Ascending aorta (tissue), 2 donors: ENCODE data around the gene OLFM2. TPM values are rescaled to one million over a fixed set of nuclear protein-coding genes. Genes with fewer than 3 reads are reported as not detected.

Experiments
- DNase-seq, 2 donors: peaks; one replicate each; pipeline ENCODE4 v3.0.0-alpha.2; 2019; ENCODE audit warnings: low spot score in 2 of 2
- H3K27ac ChIP-seq, 2 donors: fragments of 200-600 bp; sonication (generic); one replicate each; pipeline ENCODE4 v1.5.1; 2016 to 2017; ENCODE audit warnings: mild to moderate bottlenecking in 1 of 2
- H3K27me3 ChIP-seq: fragments of 200-600 bp; sonication (generic); one replicate; pipeline ENCODE4 v1.5.1; 2017
- H3K36me3 ChIP-seq, 2 donors: fragments of 200-600 bp; sonication (generic); one replicate each; pipeline ENCODE4 v1.5.1; 2016
- H3K4me1 ChIP-seq, 2 donors: fragments of 200-600 bp; sonication (generic); one replicate each; pipeline ENCODE4 v1.5.1; 2016 to 2017; ENCODE audit warnings: mild to moderate bottlenecking in 1 of 2
- H3K4me3 ChIP-seq, 2 donors: fragments of 200-600 bp; sonication (generic); one replicate each; pipeline ENCODE4 v1.5.1; 2016 to 2017; ENCODE audit warnings: mild to moderate bottlenecking in 1 of 2
- H3K9me3 ChIP-seq, 2 donors: fragments of 200-600 bp; sonication (generic); one replicate each; pipeline ENCODE4 v1.5.1; 2016
- CTCF ChIP-seq, 3 experiments: fragments of 200-600 bp in 2 of 3; fragments of 450-650 bp in 1 of 3; sonication (generic) in 2 of 3; IDR thresholded peaks; one replicate each; pipeline ENCODE4 v1.5.1; 2016 to 2019; ENCODE audit warnings: antibody characterized with exemption in 3 of 3, mild to moderate bottlenecking in 1 of 3, moderate library complexity in 1 of 3
- intact Hi-C: fragments of 100-400 bp; cut with DNase I; formaldehyde crosslinking; loops from one replicate; pipeline ENCODE4 v1.15.1; 2023
- total RNA-seq: library from RNA; depleted of rRNA; stranded (reverse); fragments of >200 nt; gene quantifications from one replicate; pipeline ENCODE4 v1.1.0, GENCODE V29; 2016

Gene OLFM2
- total RNA-seq, 1 donor from 2014 or later, result 0.96 TPM

GRCh38 chr19:9969688-9969975 is 33.3 kb upstream of the OLFM2 start:
- H3K4me3 ChIP-seq, result no peak overlapping the region
- no peak overlapping the region for H3K27ac ChIP-seq
- no peaks in the 10 kb centered on the region for H3K9me3 ChIP-seq
- no peaks in the 10 kb centered on the region for H3K27me3 ChIP-seq
- TF ChIP-seq CTCF (IDR thresholded peaks at IDR 0.05), result no peak
- no peaks in the 10 kb centered on the region for H3K4me1 ChIP-seq
- intact Hi-C loops, result no loop called here
- H3K36me3 ChIP-seq, result no peaks in the 10 kb centered on the region
- DNase-seq, result no peak

GRCh38 chr19:9968820-9969687 is 32.7 kb upstream of the OLFM2 start:
- H3K9me3 ChIP-seq, result no peaks in the 10 kb centered on the region
- intact Hi-C loops, result no loop called here
- TF ChIP-seq CTCF (IDR thresholded peaks at IDR 0.05), result no peak
- H3K27ac ChIP-seq, result no peak overlapping the region
- H3K27me3 ChIP-seq, result no peaks in the 10 kb centered on the region
- no peaks in the 10 kb centered on the region for H3K36me3 ChIP-seq
- H3K4me1 ChIP-seq, result no peaks in the 10 kb centered on the region
- no peak for DNase-seq
- no peak overlapping the region for H3K4me3 ChIP-seq

- no peak for TF ChIP-seq CTCF (IDR thresholded peaks at IDR 0.05)
- intact Hi-C loops, result no loop called here
- H3K4me3 ChIP-seq, result no peak overlapping the region
- DNase-seq, result no peak
- no peaks in the 10 kb centered on the region for H3K27me3 ChIP-seq
- no peaks in the 10 kb centered on the region for H3K36me3 ChIP-seq
- no peaks in the 10 kb centered on the region for H3K4me1 ChIP-seq
- H3K27ac ChIP-seq, result no peak overlapping the region
- H3K9me3 ChIP-seq, result no peaks in the 10 kb centered on the region
Observed at GRCh38 chr19:9967326-9967725, 31.0 kb upstream of the OLFM2 start.

GRCh38 chr19:9966448-9966847 is 30.1 kb upstream of the OLFM2 start:
- H3K4me3 ChIP-seq, result no peak overlapping the region
- no peak for TF ChIP-seq CTCF (IDR thresholded peaks at IDR 0.05)
- no peaks in the 10 kb centered on the region for H3K27me3 ChIP-seq
- no peaks in the 10 kb centered on the region for H3K9me3 ChIP-seq
- H3K4me1 ChIP-seq, result no peaks in the 10 kb centered on the region
- intact Hi-C loops, result no loop called here
- H3K36me3 ChIP-seq, result no peaks in the 10 kb centered on the region
- no peak for DNase-seq
- H3K27ac ChIP-seq, result no peak overlapping the region

GRCh38 chr19:9966024-9966423 is 29.7 kb upstream of the OLFM2 start:
- Histone ChIP-seq H3K4me1 (no peaks in the 10 kb centered on the region), H3K27me3 (no peaks in the 10 kb centered on the region), H3K4me3 (no peak overlapping the region), H3K27ac (no peak overlapping the region), H3K36me3 (no peaks in the 10 kb centered on the region), H3K9me3 (no peaks in the 10 kb centered on the region)
- TF ChIP-seq CTCF (IDR thresholded peaks at IDR 0.05), result no peak
- intact Hi-C loops, result no loop called here
- DNase-seq, result no peak
